Activated CD8-positive, alpha-beta memory T cell treated with anti-CD3 and anti-CD28 coated beads for 36 hours (primary cell): ENCODE results near the gene ZNF12. TPM values are rescaled to one million over a fixed set of nuclear protein-coding genes. Genes with fewer than 3 reads are reported as not detected.

Source experiments
- total RNA-seq, 2 experiments: library from RNA; stranded (reverse); gene quantifications; one replicate each; pipeline ENCODE4 v1.2.3, GENCODE V29; 2021

ZNF12 gene
- total RNA-seq, 2 experiments from 2014 or later: 19.0 to 19.9 TPM

Other genes starting within 250 kb of the ZNF12 start
- gene KDELR2, start 222.8 kb downstream of the ZNF12 start, total RNA-seq: 10 to 100 TPM; 70.0 to 74.0 TPM
- under 1 TPM; 0.40 to 0.50 TPM for gene GRID2IP, start 155.5 kb downstream of the ZNF12 start, total RNA-seq
- 10 to 100 TPM; 28.5 to 30.1 TPM for gene ZDHHC4, start 129.5 kb downstream of the ZNF12 start, total RNA-seq
- 10 to 100 TPM; 38.2 to 39.6 TPM for gene INTS15, start 116.9 kb downstream of the ZNF12 start, total RNA-seq
- 1 to 10 TPM; 3.4 to 3.9 TPM for gene ZNF853, start 91.3 kb downstream of the ZNF12 start, total RNA-seq
- 10 to 100 TPM; 20.3 to 21.2 TPM for gene ZNF316, start 69.6 kb downstream of the ZNF12 start, total RNA-seq
- under 1 TPM; 0.36 to 0.78 TPM for gene RSPH10B2, start 47.2 kb upstream of the ZNF12 start, total RNA-seq
- gene CCZ1B, start 119.3 kb upstream of the ZNF12 start, total RNA-seq: 10 to 100 TPM; 43.8 to 57.9 TPM